Measurements from ENCODE around the gene NSL1.

The NSL1 gene

DNA sequence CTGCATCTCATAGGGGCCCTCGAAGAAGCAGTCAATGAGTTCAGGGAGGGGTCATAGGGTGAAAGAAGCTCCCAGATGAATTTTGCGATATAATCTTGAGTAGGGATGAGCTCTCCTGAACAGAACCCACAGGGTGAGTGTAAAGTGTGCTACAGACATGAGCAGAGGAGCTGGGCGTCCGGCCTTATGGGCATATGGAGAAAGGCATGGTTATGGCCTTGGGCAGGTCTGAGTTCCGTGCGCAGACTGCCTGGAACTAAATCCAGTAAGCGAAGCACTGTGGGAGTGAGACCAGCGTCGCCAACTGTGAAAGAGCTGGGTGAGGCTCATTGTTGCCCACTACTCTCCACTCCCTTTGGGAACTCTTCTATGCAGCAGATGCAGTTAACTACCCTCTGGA is 28.7 kb downstream of the NSL1 start:
- ChIA-PET CTCF (interaction anchor here (1.1 to 2.9 kb wide), 6 partner anchors 9 to 286 kb away, joined by 3 to 29 read pairs (median 4); no protein-coding TSS in a partner anchor), POLR2A (no interaction called here)
- no peak for DNase-seq (ENCODE audit: extremely low spot score)
- TF ChIP-seq, protein P1, sequence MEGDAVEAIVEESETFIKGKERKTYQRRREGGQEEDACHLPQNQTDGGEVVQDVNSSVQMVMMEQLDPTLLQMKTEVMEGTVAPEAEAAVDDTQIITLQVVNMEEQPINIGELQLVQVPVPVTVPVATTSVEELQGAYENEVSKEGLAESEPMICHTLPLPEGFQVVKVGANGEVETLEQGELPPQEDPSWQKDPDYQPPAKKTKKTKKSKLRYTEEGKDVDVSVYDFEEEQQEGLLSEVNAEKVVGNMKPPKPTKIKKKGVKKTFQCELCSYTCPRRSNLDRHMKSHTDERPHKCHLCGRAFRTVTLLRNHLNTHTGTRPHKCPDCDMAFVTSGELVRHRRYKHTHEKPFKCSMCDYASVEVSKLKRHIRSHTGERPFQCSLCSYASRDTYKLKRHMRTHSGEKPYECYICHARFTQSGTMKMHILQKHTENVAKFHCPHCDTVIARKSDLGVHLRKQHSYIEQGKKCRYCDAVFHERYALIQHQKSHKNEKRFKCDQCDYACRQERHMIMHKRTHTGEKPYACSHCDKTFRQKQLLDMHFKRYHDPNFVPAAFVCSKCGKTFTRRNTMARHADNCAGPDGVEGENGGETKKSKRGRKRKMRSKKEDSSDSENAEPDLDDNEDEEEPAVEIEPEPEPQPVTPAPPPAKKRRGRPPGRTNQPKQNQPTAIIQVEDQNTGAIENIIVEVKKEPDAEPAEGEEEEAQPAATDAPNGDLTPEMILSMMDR (IDR thresholded peaks at IDR 0.05; ENCODE audit: control extremely low read depth, extremely low read depth, low read depth, missing control alignments), result no peak

DNA sequence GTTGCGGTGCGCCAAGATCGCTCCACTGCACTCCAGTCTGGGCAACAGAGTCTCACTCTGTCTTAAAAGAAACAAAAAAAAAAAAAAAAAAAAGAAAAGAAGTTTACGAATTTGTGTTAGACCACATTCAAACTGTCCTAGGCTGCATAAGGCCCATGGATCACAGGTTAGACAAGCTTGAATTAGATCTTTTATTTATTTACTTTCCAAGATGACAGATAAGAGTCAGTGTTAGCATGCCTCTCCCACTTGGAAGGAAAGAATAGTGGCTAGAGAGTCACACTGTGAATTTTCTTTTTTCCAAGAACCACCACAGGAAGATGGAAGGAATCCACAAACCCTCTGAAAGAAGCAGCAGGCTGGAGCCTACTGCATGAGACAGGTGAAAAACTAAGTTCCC is 29.3 kb downstream of the NSL1 start:
- no peak for DNase-seq (ENCODE audit: extremely low spot score)
- TF ChIP-seq, protein P1 (IDR thresholded peaks at IDR 0.05; ENCODE audit: control extremely low read depth, extremely low read depth, low read depth, missing control alignments), result no peak
- POLR2A ChIA-PET, result no interaction called here
- CTCF ChIA-PET, result interaction anchor here (0.6 to 2.9 kb wide), 12 partner anchors 9 to 304 kb away, joined by 3 to 29 read pairs (median 4); no protein-coding TSS in a partner anchor

DNA sequence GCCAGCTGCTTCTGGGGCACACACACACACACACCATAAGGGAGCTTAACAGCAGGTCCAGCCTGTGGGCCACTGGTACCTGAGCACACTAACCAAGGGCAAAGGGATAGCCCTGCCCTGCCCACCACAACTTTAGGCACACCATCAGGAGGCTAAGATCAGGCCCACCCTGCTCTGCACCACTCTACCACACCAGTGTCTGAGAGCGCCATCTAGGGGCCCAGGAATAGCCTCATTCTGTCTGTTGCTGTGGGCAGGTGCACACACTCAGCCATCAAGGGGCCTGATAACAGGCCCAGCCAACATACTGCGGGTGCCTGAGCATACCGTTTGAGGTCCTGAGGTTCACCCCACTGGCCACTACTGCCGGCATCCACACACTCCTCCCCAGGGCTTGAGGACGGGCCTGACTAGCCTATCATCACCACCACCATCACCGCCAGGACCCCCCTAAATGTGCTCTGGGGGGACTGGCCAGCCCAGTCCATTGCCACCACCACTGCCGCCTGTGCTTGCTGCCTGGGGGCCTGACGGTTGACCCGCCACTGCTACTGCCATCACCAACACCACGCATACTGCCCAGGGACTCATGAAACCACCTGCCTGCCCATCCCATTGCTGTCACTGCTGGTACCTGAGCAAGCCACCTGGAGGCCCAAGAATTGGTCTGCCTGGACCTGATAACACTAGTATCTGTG is 31.3 kb downstream of the NSL1 start:
- POLR2A ChIA-PET, result no interaction called here
- CTCF ChIA-PET, result interaction anchor here (0.8 to 3.6 kb wide), 8 partner anchors 9 to 303 kb away, joined by 3 to 18 read pairs (median 4); no protein-coding TSS in a partner anchor
- TF ChIP-seq, protein P1 (IDR thresholded peaks at IDR 0.05; ENCODE audit: control extremely low read depth, extremely low read depth, low read depth, missing control alignments), result peak; percentile 28

DNA sequence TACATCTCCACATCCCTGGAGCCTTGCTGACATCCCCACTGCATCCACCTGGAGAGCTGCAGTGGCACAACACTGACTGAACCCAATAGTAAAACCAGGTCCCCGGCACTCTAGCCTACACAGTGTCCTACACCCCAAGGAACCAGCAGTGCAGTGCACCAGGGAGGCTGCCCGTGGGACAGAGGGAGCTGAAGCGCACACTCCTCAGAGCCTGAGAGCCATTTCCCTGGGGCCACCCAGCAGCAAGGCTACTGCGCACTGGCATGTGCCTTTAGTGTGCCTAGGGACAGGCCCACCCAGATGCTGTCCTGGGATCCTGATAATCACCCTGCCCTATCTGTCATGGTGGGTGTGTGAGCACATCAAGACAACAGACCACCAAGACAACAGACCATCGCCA is 31.9 kb downstream of the NSL1 start:
- TF ChIP-seq, protein P1 (IDR thresholded peaks at IDR 0.05; ENCODE audit: control extremely low read depth, extremely low read depth, low read depth, missing control alignments), result no peak
- DNase-seq (ENCODE audit: extremely low spot score), result no peak
- ChIA-PET POLR2A (no interaction called here), CTCF (interaction anchor here (0.8 to 3.6 kb wide), 7 partner anchors 9 to 303 kb away, joined by 3 to 18 read pairs (median 4); no protein-coding TSS in a partner anchor)

More for the DNA sequence above, 31.3 kb downstream of the NSL1 start:
- DNase-seq (ENCODE audit: extremely low spot score), result peak; percentile 52

DNA sequence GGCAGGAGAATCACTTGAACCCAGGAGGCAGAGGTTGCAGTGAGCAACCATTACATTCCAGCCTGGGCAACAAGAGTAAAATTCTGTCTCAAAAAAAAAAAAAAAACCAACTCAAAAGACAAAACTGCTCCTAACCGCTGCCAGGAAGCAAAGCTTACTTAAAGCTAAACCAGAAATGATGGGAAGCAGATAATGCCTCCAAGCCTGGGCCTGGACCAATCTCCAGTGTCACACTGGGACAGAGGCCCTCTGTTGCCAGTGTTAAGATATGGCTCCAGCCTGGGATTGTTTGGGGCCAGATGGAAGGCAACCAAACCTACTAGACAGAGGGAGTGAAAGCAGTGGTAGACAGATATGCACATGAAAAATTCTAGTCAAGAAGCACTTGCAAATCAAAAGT is 36.9 kb downstream of the NSL1 start:
- DNase-seq (ENCODE audit: extremely low spot score), result no peak
- POLR2A ChIA-PET, result no interaction called here

DNA sequence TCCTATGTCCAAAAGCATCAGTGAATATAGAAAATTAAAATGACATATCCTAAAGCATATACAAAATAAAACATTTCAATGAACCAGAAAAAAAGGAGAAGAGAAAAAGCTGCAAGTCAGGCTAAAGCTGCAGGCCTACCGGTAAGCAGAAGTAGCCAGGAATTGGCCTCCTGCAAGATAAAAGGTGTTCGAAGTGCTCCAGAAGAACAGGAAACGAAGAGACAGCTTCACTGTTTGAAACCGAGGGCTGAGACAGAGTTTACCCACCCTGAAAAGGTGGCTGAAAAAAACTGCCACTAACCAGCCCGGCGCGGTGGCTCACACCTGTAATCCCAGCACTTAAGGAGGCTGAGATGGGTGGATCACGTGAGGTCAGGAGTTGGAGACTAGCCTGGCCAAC is 37.4 kb downstream of the NSL1 start:
- ChIA-PET CTCF (interaction anchor here (0.9 to 3.5 kb wide), 7 partner anchors 8 to 240 kb away, joined by 3 to 16 read pairs (median 6); no protein-coding TSS in a partner anchor), POLR2A (no interaction called here)
- DNase-seq (ENCODE audit: extremely low spot score), result peak; percentile 31
- TF ChIP-seq, protein P1 (IDR thresholded peaks at IDR 0.05; ENCODE audit: control extremely low read depth, extremely low read depth, low read depth, missing control alignments), result no peak

More for the DNA sequence above, 36.9 kb downstream of the NSL1 start:
- TF ChIP-seq, protein P1 (IDR thresholded peaks at IDR 0.05; ENCODE audit: control extremely low read depth, extremely low read depth, low read depth, missing control alignments), result no peak
- CTCF ChIA-PET, result interaction anchor here (0.9 to 3.5 kb wide), 6 partner anchors 10 to 240 kb away, joined by 3 to 16 read pairs (median 9); no protein-coding TSS in a partner anchor

All from GM10248 (cell line).